Colon (tissue), 2 donors: ENCODE results near the gene STK32B.

ENCODE experiments used
- FAIRE-seq: peaks from 2 replicates; lab custom pipeline; 2012; peaks lifted over from hg19 to GRCh38; lab: Jason Lieb, UNC
- donor health status: control.
- donor health status: control.

Gene STK32B

GRCh38 chr4:5125321-5125720 lies 74.0 kb downstream of the STK32B start:
- no peak for FAIRE-seq

GRCh38 chr4:5126231-5126630 lies 75.0 kb downstream of the STK32B start:
- FAIRE-seq = no peak

- no peak for FAIRE-seq
These were observed 75.6 kb downstream of the STK32B start for GRCh38 chr4:5126857-5127256.

- FAIRE-seq = no peak
These were observed 76.3 kb downstream of the STK32B start for GRCh38 chr4:5127556-5127955.

- no peak for FAIRE-seq
These were observed 77.3 kb downstream of the STK32B start for GRCh38 chr4:5128569-5128968.

- no peak for FAIRE-seq
These were observed 81.9 kb downstream of the STK32B start for GRCh38 chr4:5133201-5133600.

GRCh38 chr4:5133933-5134594 lies 82.8 kb downstream of the STK32B start:
- FAIRE-seq = no peak

GRCh38 chr4:5134620-5135019 lies 83.3 kb downstream of the STK32B start:
- FAIRE-seq = no peak

GRCh38 chr4:5137226-5137625 lies 85.9 kb downstream of the STK32B start:
- FAIRE-seq = no peak

- FAIRE-seq = no peak
These were observed 86.6 kb downstream of the STK32B start for GRCh38 chr4:5137927-5138326.

- FAIRE-seq = no peak
These were observed 87.1 kb downstream of the STK32B start for GRCh38 chr4:5138389-5138788.

- FAIRE-seq = no peak
These were observed 87.9 kb downstream of the STK32B start for GRCh38 chr4:5139141-5139540.

GRCh38 chr4:5141802-5142201 lies 90.5 kb downstream of the STK32B start:
- FAIRE-seq = no peak

GRCh38 chr4:5142726-5143125 lies 91.4 kb downstream of the STK32B start:
- no peak for FAIRE-seq

- no peak for FAIRE-seq
These were observed 92.1 kb downstream of the STK32B start for GRCh38 chr4:5143306-5143861.

- no peak for FAIRE-seq
These were observed 92.7 kb downstream of the STK32B start for GRCh38 chr4:5143940-5144339.

GRCh38 chr4:5144384-5144783 lies 93.1 kb downstream of the STK32B start:
- FAIRE-seq = no peak

GRCh38 chr4:5146248-5146647 lies 95.0 kb downstream of the STK32B start:
- no peak for FAIRE-seq

- no peak for FAIRE-seq
These were observed 101.2 kb downstream of the STK32B start for GRCh38 chr4:5152521-5152920.

GRCh38 chr4:5156682-5157081 lies 105.4 kb downstream of the STK32B start:
- FAIRE-seq = no peak

GRCh38 chr4:5157791-5158770 lies 106.8 kb downstream of the STK32B start:
- FAIRE-seq = no peak

GRCh38 chr4:5158825-5159224 lies 107.5 kb downstream of the STK32B start:
- no peak for FAIRE-seq

- FAIRE-seq = no peak
These were observed 109.4 kb downstream of the STK32B start for GRCh38 chr4:5160668-5161067.
